Adrenal gland (tissue), 12 donors: ENCODE data around the gene CLEC2B. TPM values are rescaled to one million over a fixed set of nuclear protein-coding genes. Genes with fewer than 3 reads are reported as not detected.

ENCODE experiments used
- DNase-seq, 7 donors: peaks; one replicate each; pipeline ENCODE4 v3.0.0-alpha.2; 2019 to 2020
- H3K27ac ChIP-seq, 5 donors: fragments of 200-600 bp; sonication (generic) in 4 of 5; 1 replicate in 3 of 5; 2 replicates in 2 of 5; pipeline versions ENCODE4 v1.5.1 to v1.8.0; 2016 to 2020; ENCODE audit warnings: mild to moderate bottlenecking in 1 of 5
- H3K27me3 ChIP-seq: fragments of 200-600 bp; 2 replicates; pipeline ENCODE4 v1.8.0; 2021
- H3K36me3 ChIP-seq, 2 donors: fragments of 200-600 bp; replicated peaks in 1 of 2; 1 replicate in 1 of 2; 2 replicates in 1 of 2; pipeline versions ENCODE4 v1.5.1 to v1.8.0; 2018 to 2022
- H3K4me1 ChIP-seq, 2 donors: fragments of 200-600 bp; replicated peaks in 1 of 2; 1 replicate in 1 of 2; 2 replicates in 1 of 2; pipeline versions ENCODE4 v1.5.1 to v1.8.0; 2018 to 2021
- H3K4me3 ChIP-seq, 4 donors: fragments of 200-600 bp; sonication (generic) in 3 of 4; one replicate each; pipeline ENCODE4 v1.5.1; 2016 to 2018
- H3K9me3 ChIP-seq, 3 donors: fragments of 200-600 bp; sonication (generic) in 1 of 3; replicated peaks in 1 of 3; 1 replicate in 2 of 3; 2 replicates in 1 of 3; pipeline versions ENCODE4 v1.5.1 to v1.8.0; 2016 to 2021
- CTCF ChIP-seq, 6 experiments: fragments of 450-650 bp in 4 of 6; fragments of 200-600 bp in 2 of 6; sonication (generic) in 1 of 6; IDR thresholded peaks; 1 replicate in 5 of 6; 2 replicates in 1 of 6; pipeline versions ENCODE4 v1.5.1 to v1.8.0; 2016 to 2021; ENCODE audit warnings: antibody characterized with exemption in 6 of 6, mild to moderate bottlenecking in 2 of 6, moderate library complexity in 1 of 6
- POLR2A ChIP-seq, 2 donors: fragments of 450-650 bp; IDR thresholded peaks; one replicate each; pipeline ENCODE4 v1.6.1; 2017; ENCODE audit warnings: antibody characterized with exemption in 2 of 2, mild to moderate bottlenecking in 2 of 2, moderate library complexity in 1 of 2
- WGBS, 4 donors: extraction: QIAGEN DNeasy Blood & Tissue Kit in 2 of 4; methylation state at CpG; one replicate each; pipeline versions ENCODE4 v1.1.5 to v1.1.7; 2013 to 2017; 5-methylcytosine and 5-hydroxymethylcytosine counted together
- intact Hi-C, 2 donors: fragments of 100-400 bp; cut with DNase I; formaldehyde crosslinking; loops; one replicate each; pipeline versions ENCODE4 v1.14.1 to v1.15.0; 2022 to 2023
- polyA plus RNA-seq, 3 donors: library from polyadenylated mRNA; stranded (reverse); fragments of 200-250 nt in 2 of 3; fragments of 350-450 nt in 1 of 3; fragmentation: Illumina TruSeq in 1 of 3; extraction: RNeasy Lipid Tissue Mini Kit (QIAGEN cat#74804) in 1 of 3; gene quantifications; one replicate each; pipeline ENCODE4 v1.2.3, GENCODE V29; 2013 to 2014
- total RNA-seq, 9 donors: library from RNA; depleted of rRNA in 4 of 9; stranded (reverse); fragments of >200 nt in 4 of 9; fragments of 120-200 nt in 1 of 9; fragmentation: NEBNext Ultra II Directional in 1 of 9; extraction: Animal tissue kit (Norgen Biotek cat#: 25700) in 1 of 9; gene quantifications; one replicate each; pipeline versions ENCODE4 v1.1.0 to v1.2.4, GENCODE V29; 2013 to 2023
- donor health status: healthy with polysubstance abuse.
- donor health status: Bipolar disorder and iron deficiency.
- donor health status: DM: yes; HTN: yes; CAD: no.
- donor health status: DM: no; HTN: no; CAD: no.
- donor health status: DM: no; HTN: no; CAD: no.
- donor health status: DM: yes; HTN: yes; CAD: no.

CLEC2B gene
- total and polyA plus RNA-seq, 12 donors = 3.9 to 17.7 (median 10.5) TPM

GRCh38 chr12:9805883-9806282 lies 63.3 kb downstream of the CLEC2B start:
- H3K27me3 ChIP-seq = no peaks in the 10 kb centered on the region
- intact Hi-C loops = no loop called here
- no peaks in the 10 kb centered on the region for H3K4me1 ChIP-seq
- 86 to 90% (median 88%) methylated on average over 2 of the region's 2 CpGs for WGBS, 4 donors
- no peak overlapping the region for H3K4me3 ChIP-seq
- H3K27ac ChIP-seq = no peak overlapping the region
- no peaks in the 10 kb centered on the region for H3K9me3 ChIP-seq
- no peak for DNase-seq
- TF ChIP-seq CTCF (IDR thresholded peaks at IDR 0.05) = no peak
- no peak for TF ChIP-seq POLR2A (IDR thresholded peaks at IDR 0.05)
- H3K36me3 ChIP-seq = no peaks in the 10 kb centered on the region

Other genes with a start within 250 kb of the CLEC2B start
- 10 to 100 TPM in 1 of 9 donors, 1 to 10 TPM in 8; 1.9 to 12.3 (median 3.5) TPM for gene CLEC2D, start 199.6 kb downstream of the CLEC2B start, total RNA-seq
- gene CLEC2D, start 199.6 kb downstream of the CLEC2B start, polyA plus RNA-seq = 10 to 100 TPM in 1 of 3 donors, 1 to 10 TPM in 1, under 1 TPM in 1; 0.75 to 12.4 (median 3.0) TPM
- gene CLECL1, start 136.3 kb downstream of the CLEC2B start, total RNA-seq = 1 to 10 TPM in 4 of 9 donors, under 1 TPM in 1, not detected in 4; 0.38 to 1.9 (median 1.3) TPM
- 1 to 10 TPM in 2 of 3 donors, under 1 TPM in 1; 0.56 to 1.5 (median 1.1) TPM for gene CLECL1, start 136.3 kb downstream of the CLEC2B start, polyA plus RNA-seq
- 1 to 10 TPM in 5 of 9 donors, under 1 TPM in 3, not detected in 1; 0.39 to 4.6 (median 1.9) TPM for gene CD69, start 108.5 kb downstream of the CLEC2B start, total RNA-seq
- gene CD69, start 108.5 kb downstream of the CLEC2B start, polyA plus RNA-seq = 1 to 10 TPM in 1 of 3 donors, under 1 TPM in 2; 0.88 to 2.8 (median 0.97) TPM
- under 1 TPM in 4 of 9 donors, not detected in 5; 0.17 to 0.61 (median 0.41) TPM for gene KLRF1, start 41.9 kb downstream of the CLEC2B start, total RNA-seq
- gene KLRF1, start 41.9 kb downstream of the CLEC2B start, polyA plus RNA-seq = under 1 TPM in 1 of 3 donors, not detected in 2; 0.61 TPM
- not detected for gene KLRF2, start 12.1 kb upstream of the CLEC2B start, total RNA-seq
- gene KLRF2, start 12.1 kb upstream of the CLEC2B start, polyA plus RNA-seq = not detected
- gene CLEC2A, start 63.0 kb upstream of the CLEC2B start, total RNA-seq = not detected
- gene CLEC2A, start 63.0 kb upstream of the CLEC2B start, polyA plus RNA-seq = not detected
- gene CLEC12A, start 102.1 kb upstream of the CLEC2B start, total RNA-seq = 1 to 10 TPM in 5 of 9 donors, under 1 TPM in 2, not detected in 2; 0.36 to 2.3 (median 1.4) TPM
- gene CLEC12A, start 102.1 kb upstream of the CLEC2B start, polyA plus RNA-seq = 1 to 10 TPM in 2 of 3 donors, under 1 TPM in 1; 0.51 to 2.0 (median 1.8) TPM
- gene CLEC1B, start 129.8 kb upstream of the CLEC2B start, total RNA-seq = 1 to 10 TPM in 2 of 9 donors, under 1 TPM in 3, not detected in 4; 0.22 to 2.8 (median 0.46) TPM
- 1 to 10 TPM in 1 of 3 donors, under 1 TPM in 1, not detected in 1; 0.34 to 1.3 TPM for gene CLEC1B, start 129.8 kb upstream of the CLEC2B start, polyA plus RNA-seq
- gene CLEC12B, start 141.3 kb upstream of the CLEC2B start, total RNA-seq = under 1 TPM in 2 of 9 donors, not detected in 7; 0.11 to 0.14 TPM
- gene CLEC12B, start 141.3 kb upstream of the CLEC2B start, polyA plus RNA-seq = under 1 TPM in 1 of 3 donors, not detected in 2; 0.07 TPM
- under 1 TPM in 3 of 9 donors, not detected in 6; 0.14 to 0.23 (median 0.22) TPM for gene CLEC9A, start 161.3 kb upstream of the CLEC2B start, total RNA-seq
- under 1 TPM in 2 of 3 donors, not detected in 1; 0.07 to 0.10 TPM for gene CLEC9A, start 161.3 kb upstream of the CLEC2B start, polyA plus RNA-seq
- gene CLEC1A, start 229.6 kb upstream of the CLEC2B start, total RNA-seq = 1 to 10 TPM; 1.4 to 4.9 (median 2.9) TPM
- 1 to 10 TPM; 3.3 to 5.6 (median 3.3) TPM for gene CLEC1A, start 229.6 kb upstream of the CLEC2B start, polyA plus RNA-seq